Lung (tissue), 12 donors: ENCODE results near the gene RAB3GAP2. TPM values are rescaled to one million over a fixed set of nuclear protein-coding genes. Genes with fewer than 3 reads are reported as not detected.
"Not testable (repeated sequence)": the region's sequence is repeated elsewhere in the genome, so short reads cannot be mapped to it uniquely, and the experiment has no call there.

Source experiments
- ATAC-seq: fragments of 200-7000 bp; cut with Tn5 transposase; one replicate; pipeline ENCODE4 v1.9.1; 2020; ENCODE audit warnings: moderate number of reproducible peaks; ENCODE audit not compliant: insufficient read depth, low FRiP score
- DNase-seq, 3 donors: peaks; one replicate each; pipeline ENCODE4 v3.0.0-alpha.2; 2013 to 2017
- H3K27ac ChIP-seq, 2 donors: one replicate each; pipeline ENCODE4 v1.5.1; 2013; ENCODE audit warnings: mild to moderate bottlenecking in 2 of 2, moderate library complexity in 2 of 2, control low read depth in 1 of 2, inconsistent platforms in 1 of 2, low read depth in 1 of 2, low read length in 1 of 2
- H3K27me3 ChIP-seq, 3 donors: one replicate each; pipeline ENCODE4 v1.5.1; 2013; ENCODE audit warnings: low read length in 2 of 3; ENCODE audit not compliant: control insufficient read depth in 3 of 3, insufficient read depth in 3 of 3
- H3K36me3 ChIP-seq, 4 donors: one replicate each; pipeline ENCODE4 v1.5.1; 2013; ENCODE audit warnings: low read length in 4 of 4, mild to moderate bottlenecking in 1 of 4, moderate library complexity in 1 of 4; ENCODE audit not compliant: control insufficient read depth in 4 of 4, insufficient read depth in 4 of 4
- H3K4me1 ChIP-seq, 5 donors: one replicate each; pipeline ENCODE4 v1.5.1; 2013; ENCODE audit warnings: low read length in 5 of 5, mild to moderate bottlenecking in 2 of 5, moderate library complexity in 1 of 5; ENCODE audit not compliant: control insufficient read depth in 5 of 5, insufficient read depth in 5 of 5
- H3K4me3 ChIP-seq: one replicate; pipeline ENCODE4 v1.5.1; 2013; ENCODE audit warnings: mild to moderate bottlenecking, control low read depth, moderate library complexity
- H3K9ac ChIP-seq, 2 donors: one replicate each; pipeline ENCODE4 v1.5.1; 2013; ENCODE audit warnings: low read length in 2 of 2, control low read depth in 1 of 2; ENCODE audit not compliant: insufficient read depth in 1 of 2
- H3K9me3 ChIP-seq, 4 donors: one replicate each; pipeline ENCODE4 v1.5.1; 2013; ENCODE audit warnings: low read length in 3 of 4, mild to moderate bottlenecking in 1 of 4, moderate library complexity in 1 of 4; ENCODE audit not compliant: control insufficient read depth in 4 of 4, insufficient read depth in 3 of 4
- WGBS, 2 donors: extraction: QIAGEN DNeasy Blood & Tissue Kit; methylation state at CpG; one replicate each; pipeline ENCODE4 v1.1.7; 2013; 5-methylcytosine and 5-hydroxymethylcytosine counted together
- polyA plus RNA-seq, 2 donors: library from polyadenylated mRNA; stranded (reverse); fragments of 200-250 nt; gene quantifications; one replicate each; pipeline ENCODE4 v1.2.1, GENCODE V29; 2013
- total RNA-seq, 2 donors: library from RNA; depleted of rRNA in 1 of 2; stranded (reverse); fragments of >200 nt in 1 of 2; gene quantifications; one replicate each; pipeline ENCODE4 v1.2.1, GENCODE V29; 2014 to 2021
- TF ChIP-seq, protein P1 (sequence below): IDR thresholded peaks from 2 replicates; pipeline ENCODE4 v1.5.1; 2012; ENCODE audit warnings: mild to moderate bottlenecking; ENCODE audit errors: control extremely low read depth, extremely low read depth
- donor health status: control.
- donor health status: control.
- donor health status: Bipolar disorder and iron deficiency.
- donor health status: healthy.
- donor health status: DM: yes; HTN: yes; CAD: no.

The RAB3GAP2 gene
- total and polyA plus RNA-seq, 4 donors: 7.5 to 37.5 (median 23.2) TPM

DNA sequence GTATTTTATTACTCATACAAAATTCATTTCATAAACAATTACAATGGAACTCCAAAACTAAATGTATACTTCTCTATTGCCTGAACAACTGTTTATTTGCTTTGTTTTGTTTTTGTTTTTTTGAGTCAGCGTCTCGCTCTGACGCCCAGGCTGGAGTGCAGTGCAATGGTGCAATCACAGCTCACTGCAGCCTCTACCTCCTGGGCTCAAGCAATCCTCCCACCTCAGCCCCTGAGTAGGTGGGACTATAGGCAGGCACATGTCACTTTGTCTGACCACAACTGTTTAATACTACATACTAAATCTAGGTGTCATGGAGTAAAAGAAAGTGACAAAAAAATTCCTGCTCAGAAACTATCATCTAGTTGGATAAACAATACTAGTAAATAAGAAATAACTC, 49.3 kb downstream of the RAB3GAP2 start:
- TF ChIP-seq, protein P1, sequence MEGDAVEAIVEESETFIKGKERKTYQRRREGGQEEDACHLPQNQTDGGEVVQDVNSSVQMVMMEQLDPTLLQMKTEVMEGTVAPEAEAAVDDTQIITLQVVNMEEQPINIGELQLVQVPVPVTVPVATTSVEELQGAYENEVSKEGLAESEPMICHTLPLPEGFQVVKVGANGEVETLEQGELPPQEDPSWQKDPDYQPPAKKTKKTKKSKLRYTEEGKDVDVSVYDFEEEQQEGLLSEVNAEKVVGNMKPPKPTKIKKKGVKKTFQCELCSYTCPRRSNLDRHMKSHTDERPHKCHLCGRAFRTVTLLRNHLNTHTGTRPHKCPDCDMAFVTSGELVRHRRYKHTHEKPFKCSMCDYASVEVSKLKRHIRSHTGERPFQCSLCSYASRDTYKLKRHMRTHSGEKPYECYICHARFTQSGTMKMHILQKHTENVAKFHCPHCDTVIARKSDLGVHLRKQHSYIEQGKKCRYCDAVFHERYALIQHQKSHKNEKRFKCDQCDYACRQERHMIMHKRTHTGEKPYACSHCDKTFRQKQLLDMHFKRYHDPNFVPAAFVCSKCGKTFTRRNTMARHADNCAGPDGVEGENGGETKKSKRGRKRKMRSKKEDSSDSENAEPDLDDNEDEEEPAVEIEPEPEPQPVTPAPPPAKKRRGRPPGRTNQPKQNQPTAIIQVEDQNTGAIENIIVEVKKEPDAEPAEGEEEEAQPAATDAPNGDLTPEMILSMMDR: no peak
- 79 to 87% methylated on average over 3 of the region's 3 CpGs for WGBS, 2 donors
- Histone ChIP-seq H3K9ac (no peak overlapping the region), H3K4me1 (peaks cover 0 to 16% (median 0%) of the 10 kb centered on the region in 5 donors), H3K36me3 (peaks cover 0 to 2% (median 0%) of the 10 kb centered on the region in 4 donors), H3K4me3 (no peak overlapping the region), H3K27me3 (no peaks in the 10 kb centered on the region), H3K27ac (no peak overlapping the region), H3K9me3 (no peaks in the 10 kb centered on the region)
- DNase-seq (no peak), ATAC-seq (no peak)

DNA sequence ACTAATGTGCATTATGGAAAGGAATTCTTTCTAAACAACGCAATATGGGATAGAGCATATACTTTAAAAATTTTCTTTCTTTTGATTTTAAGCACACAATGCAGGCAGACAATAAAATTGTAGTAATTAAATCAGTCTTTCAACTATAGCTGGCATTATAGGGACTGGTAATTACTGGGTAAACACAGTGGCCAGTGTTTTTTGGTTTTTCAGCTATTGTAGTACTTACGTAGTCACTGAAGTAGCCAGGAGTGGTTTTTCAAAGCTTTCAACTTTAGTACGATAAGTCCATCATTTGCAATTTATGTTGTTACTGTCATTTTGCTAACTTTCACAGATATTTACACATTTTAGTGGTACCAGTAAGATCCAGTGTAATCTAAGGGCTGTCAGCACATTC, 50.6 kb downstream of the RAB3GAP2 start:
- Histone ChIP-seq H3K4me3 (no peak overlapping the region), H3K9ac (no peak overlapping the region), H3K4me1 (peaks cover 0 to 6% (median 0%) of the 10 kb centered on the region in 5 donors), H3K27me3 (no peaks in the 10 kb centered on the region), H3K36me3 (no peaks in the 10 kb centered on the region), H3K27ac (no peak overlapping the region), H3K9me3 (no peaks in the 10 kb centered on the region)
- no peak for ATAC-seq
- DNase-seq: no peak
- TF ChIP-seq, protein P1: no peak
- WGBS, 2 donors: 75 to 92% methylated on average over 3 of the region's 3 CpGs

DNA sequence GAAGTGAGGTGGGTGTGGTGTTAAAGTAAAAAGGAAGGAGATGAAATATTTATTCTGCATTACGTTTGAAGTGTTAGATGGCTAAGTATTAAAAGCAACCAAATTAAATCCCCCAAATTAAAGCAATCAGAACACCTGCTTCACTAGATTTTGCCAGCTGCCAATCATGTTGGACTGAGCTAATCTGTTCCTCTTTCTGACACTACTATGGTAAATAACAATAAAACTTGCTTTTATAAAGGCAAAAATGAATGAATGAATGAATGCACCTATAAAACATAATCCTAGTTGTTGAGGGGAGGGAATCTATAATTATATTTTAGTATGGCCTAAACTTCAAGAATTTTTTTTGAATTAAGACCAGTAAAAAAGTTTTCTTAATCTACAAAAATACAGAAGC, 51.0 kb downstream of the RAB3GAP2 start:
- Histone ChIP-seq H3K27me3 (no peaks in the 10 kb centered on the region), H3K9ac (no peak overlapping the region), H3K4me3 (no peak overlapping the region), H3K27ac (no peak overlapping the region), H3K36me3 (no peaks in the 10 kb centered on the region), H3K4me1 (peaks cover 0 to 6% (median 0%) of the 10 kb centered on the region in 5 donors), H3K9me3 (no peaks in the 10 kb centered on the region)
- DNase-seq (no peak), ATAC-seq (no peak)
- TF ChIP-seq, protein P1: no peak
- 71 to 77% methylated on average over 1 of the region's 1 CpG for WGBS, 2 donors

DNA sequence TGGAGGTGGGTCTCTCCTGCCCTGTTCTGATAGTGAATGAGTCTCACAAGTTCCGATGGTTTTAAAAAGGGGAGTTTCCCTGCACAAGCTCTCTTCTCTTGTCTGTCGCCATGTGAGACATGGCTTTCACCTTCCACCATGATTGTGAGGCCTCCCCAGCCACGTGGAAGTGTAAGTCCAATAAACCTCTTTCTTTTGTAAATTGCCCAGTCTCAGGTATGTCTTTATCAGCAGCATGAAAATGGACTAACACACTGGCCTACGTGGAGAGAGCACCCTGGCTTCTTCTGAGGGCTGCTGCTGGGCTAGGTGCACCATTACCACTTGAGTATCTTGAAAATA, 51.6 kb downstream of the RAB3GAP2 start:
- not testable (repeated sequence) for H3K27ac ChIP-seq, DNase-seq, ATAC-seq, H3K9me3 ChIP-seq, H3K4me3 ChIP-seq, H3K27me3 ChIP-seq, H3K9ac ChIP-seq, H3K36me3 ChIP-seq, H3K4me1 ChIP-seq
- WGBS, 2 donors: 91 to 96% methylated on average over 4 of the region's 4 CpGs
